Heart right ventricle (tissue), 16 donors: ENCODE data around the gene PLEKHA7. TPM values are rescaled to one million over a fixed set of nuclear protein-coding genes. Genes with fewer than 3 reads are reported as not detected.

Experiments used
- ATAC-seq, 8 donors: fragments of 200-7000 bp; cut with Tn5 transposase; one replicate each; pipeline ENCODE4 v1.9.1; 2020; ENCODE audit warnings: mild to moderate bottlenecking in 8 of 8, moderate library complexity in 8 of 8, moderate number of reproducible peaks in 1 of 8
- DNase-seq, 2 donors: peaks; one replicate each; pipeline ENCODE4 v3.0.0-alpha.2; 2020
- H3K27ac ChIP-seq, 10 donors: fragments of 200-600 bp; sonication (generic) in 2 of 10; one replicate each; pipeline versions ENCODE4 v1.5.0 to v1.8.0; 2020 to 2022; ENCODE audit warnings: mild to moderate bottlenecking in 3 of 10
- H3K27me3 ChIP-seq, 7 donors: fragments of 200-600 bp; one replicate each; pipeline ENCODE4 v1.8.0; 2021 to 2022; ENCODE audit warnings: mild to moderate bottlenecking in 2 of 7
- H3K36me3 ChIP-seq, 9 donors: fragments of 200-600 bp; sonication (generic) in 1 of 9; one replicate each; pipeline versions ENCODE4 v1.5.0 to v1.8.0; 2020 to 2022; ENCODE audit warnings: mild to moderate bottlenecking in 2 of 9
- H3K4me1 ChIP-seq, 9 donors: fragments of 200-600 bp; sonication (generic) in 1 of 9; one replicate each; pipeline versions ENCODE4 v1.5.0 to v1.8.0; 2020 to 2022; ENCODE audit warnings: mild to moderate bottlenecking in 4 of 9
- H3K4me3 ChIP-seq, 10 donors: fragments of 200-600 bp; sonication (generic) in 2 of 10; one replicate each; pipeline versions ENCODE4 v1.5.0 to v1.8.0; 2020 to 2022; ENCODE audit warnings: mild to moderate bottlenecking in 7 of 10, moderate library complexity in 2 of 10
- H3K9me3 ChIP-seq, 11 donors: fragments of 200-600 bp in 10 of 11; sonication (generic) in 2 of 11; one replicate each; pipeline versions ENCODE4 v1.5.0 to v1.8.0; 2013 to 2022; ENCODE audit warnings: mild to moderate bottlenecking in 2 of 11, control low read depth in 1 of 11, moderate library complexity in 1 of 11
- WGBS, 2 donors: extraction: QIAGEN DNeasy Blood & Tissue Kit; methylation state at CpG; one replicate each; pipeline ENCODE4 v1.1.7; 2013; ENCODE audit warnings: inconsistent platforms in 1 of 2; 5-methylcytosine and 5-hydroxymethylcytosine counted together
- intact Hi-C, 10 donors: fragments of 100-400 bp; cut with DNase I; formaldehyde crosslinking; loops; one replicate each; pipeline versions ENCODE4 v1.11.1 to v1.14.2; 2022
- polyA plus RNA-seq, 2 donors: library from polyadenylated mRNA; stranded (reverse); fragments of 200-250 nt; gene quantifications; one replicate each; pipeline ENCODE4 v1.2.3, GENCODE V29; 2013
- total RNA-seq, 10 donors: library from RNA; stranded (reverse); fragmentation: NEBNext Ultra II Directional in 3 of 10; extraction: Animal tissue kit (Norgen Biotek cat#: 25700) in 3 of 10; gene quantifications; one replicate each; pipeline versions ENCODE4 v1.2.1 to v1.2.4, GENCODE V29; 2021 to 2023
- TF ChIP-seq, protein P1 (sequence below), 9 donors: fragments of 200-600 bp; sonication (generic) in 2 of 9; IDR thresholded peaks; one replicate each; pipeline versions ENCODE4 v1.5.0 to v1.8.0; 2021 to 2022; ENCODE audit warnings: antibody characterized with exemption in 9 of 9, mild to moderate bottlenecking in 5 of 9, moderate library complexity in 1 of 9
- donor health status: Arrhythmogenic right ventricular cardiomyopathy.
- donor health status: ischemic (EF 13 %, LVEDD 7.1; RV severe dilation, severe dysfunction).
- donor health status: healthy with polysubstance abuse.
- donor health status: DM: no; HTN: yes; CAD: no.
- donor health status: DM: no; HTN: no; CAD: no.
- donor health status: ischemic (EF 25% LVEDD 6.9; RV normal size, moderate dysfunction).
- donor health status: ischemic (EF 25% LVEDD 5.7; RV mildly dilated, moderate dysfunction).
- donor health status: healthy.
- donor health status: DM: yes; HTN: yes; CAD: no.
- donor health status: Ischemic cardiomyopathy.
- donor health status: ischemic (EF 35%, LVEDD 5.7; RV mildly dilated, moderate dysfunction).
- donor health status: nonischemic (EF 11% LVEDD 7.7; RV severe dilation, severe dysfunction).
- donor health status: DM: yes; HTN: yes; CAD: no.
- donor health status: PGD.
- donor health status: ischemic (EF 29% LVEDD 5.4; RV normal size, mild dysfunction).
- donor health status: nonischemic (EF 23%, LVEDD 6.1; RV moderate dilation, normal function).

The PLEKHA7 gene
- total and polyA plus RNA-seq, 12 donors: 15.3 to 46.9 (median 24.0) TPM

DNA sequence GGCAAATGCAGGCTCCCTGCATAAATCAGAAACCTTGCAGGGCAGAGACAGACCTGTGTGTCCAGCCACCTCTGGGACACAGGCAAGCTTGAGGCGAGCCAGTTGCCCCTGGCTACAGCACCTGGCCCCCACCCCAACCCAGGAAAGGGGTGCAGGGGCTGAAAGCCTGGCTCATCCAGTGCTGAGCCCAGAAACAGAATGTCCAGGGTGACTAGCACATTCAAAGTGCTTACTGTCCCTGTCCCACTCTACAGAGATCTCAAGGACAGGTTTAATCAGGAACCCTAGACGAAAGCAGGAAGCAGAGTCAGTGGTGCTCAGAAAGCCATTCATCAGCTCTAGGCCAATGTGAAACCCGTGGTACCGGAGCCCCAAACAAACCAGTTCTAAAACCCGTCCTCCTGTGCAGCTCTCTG, 31.9 kb downstream of the PLEKHA7 start:
- TF ChIP-seq, protein P1, sequence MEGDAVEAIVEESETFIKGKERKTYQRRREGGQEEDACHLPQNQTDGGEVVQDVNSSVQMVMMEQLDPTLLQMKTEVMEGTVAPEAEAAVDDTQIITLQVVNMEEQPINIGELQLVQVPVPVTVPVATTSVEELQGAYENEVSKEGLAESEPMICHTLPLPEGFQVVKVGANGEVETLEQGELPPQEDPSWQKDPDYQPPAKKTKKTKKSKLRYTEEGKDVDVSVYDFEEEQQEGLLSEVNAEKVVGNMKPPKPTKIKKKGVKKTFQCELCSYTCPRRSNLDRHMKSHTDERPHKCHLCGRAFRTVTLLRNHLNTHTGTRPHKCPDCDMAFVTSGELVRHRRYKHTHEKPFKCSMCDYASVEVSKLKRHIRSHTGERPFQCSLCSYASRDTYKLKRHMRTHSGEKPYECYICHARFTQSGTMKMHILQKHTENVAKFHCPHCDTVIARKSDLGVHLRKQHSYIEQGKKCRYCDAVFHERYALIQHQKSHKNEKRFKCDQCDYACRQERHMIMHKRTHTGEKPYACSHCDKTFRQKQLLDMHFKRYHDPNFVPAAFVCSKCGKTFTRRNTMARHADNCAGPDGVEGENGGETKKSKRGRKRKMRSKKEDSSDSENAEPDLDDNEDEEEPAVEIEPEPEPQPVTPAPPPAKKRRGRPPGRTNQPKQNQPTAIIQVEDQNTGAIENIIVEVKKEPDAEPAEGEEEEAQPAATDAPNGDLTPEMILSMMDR (IDR thresholded peaks at IDR 0.05): no peak
- H3K36me3 ChIP-seq: no peaks in the 10 kb centered on the region
- no peak overlapping the region for H3K4me3 ChIP-seq
- intact Hi-C loops: no loop called here
- peak in 5 of 8 donors; percentile 8 to 53 (median 26) for ATAC-seq
- 53 to 69% methylated on average over 5 of the region's 5 CpGs for WGBS, 2 donors
- DNase-seq: no peak
- peak overlapping the region in 1 of 10 donors; percentile 40 for H3K27ac ChIP-seq
- no peaks in the 10 kb centered on the region for H3K27me3 ChIP-seq
- H3K9me3 ChIP-seq: no peaks in the 10 kb centered on the region
- peaks cover 0 to 37% (median 13%) of the 10 kb centered on the region in 9 donors for H3K4me1 ChIP-seq

DNA sequence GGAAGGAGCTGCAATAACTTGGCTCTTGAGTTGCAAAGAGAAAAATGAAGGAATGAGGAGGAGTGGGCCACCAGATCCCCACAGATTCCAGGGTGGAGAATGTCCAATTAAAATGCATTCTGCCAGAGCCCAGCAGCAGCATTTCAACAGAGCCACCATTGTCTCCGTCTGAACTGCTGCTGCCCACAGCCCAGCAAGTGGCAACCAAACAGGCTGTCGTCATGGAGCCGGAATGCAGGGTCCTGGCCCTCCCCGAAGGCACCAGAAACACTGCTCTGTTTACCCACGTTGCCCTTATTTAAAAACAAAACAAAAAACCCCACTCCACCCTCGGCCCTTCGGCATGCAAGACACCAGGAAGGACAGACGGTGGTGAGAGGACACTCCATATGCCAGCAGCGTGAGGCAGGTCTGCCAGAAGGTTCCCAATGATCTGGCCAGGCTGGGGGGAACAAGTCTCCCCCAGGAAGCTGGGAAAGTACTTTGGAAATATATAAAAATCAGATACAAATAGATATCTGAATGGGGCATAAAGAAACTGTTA, 32.5 kb downstream of the PLEKHA7 start:
- Histone ChIP-seq H3K4me1 (peaks cover 0 to 32% (median 8%) of the 10 kb centered on the region in 9 donors), H3K9me3 (no peaks in the 10 kb centered on the region), H3K4me3 (no peak overlapping the region), H3K27ac (peak overlapping the region in 2 of 10 donors; percentile 40 to 41), H3K27me3 (no peaks in the 10 kb centered on the region), H3K36me3 (no peaks in the 10 kb centered on the region)
- DNase-seq (no peak), ATAC-seq (peak in 7 of 8 donors; percentile 21 to 60 (median 56))
- TF ChIP-seq, protein P1 (IDR thresholded peaks at IDR 0.05): no peak
- WGBS, 2 donors: 36 to 50% methylated on average over 9 of the region's 9 CpGs
- intact Hi-C loops: no loop called here

DNA sequence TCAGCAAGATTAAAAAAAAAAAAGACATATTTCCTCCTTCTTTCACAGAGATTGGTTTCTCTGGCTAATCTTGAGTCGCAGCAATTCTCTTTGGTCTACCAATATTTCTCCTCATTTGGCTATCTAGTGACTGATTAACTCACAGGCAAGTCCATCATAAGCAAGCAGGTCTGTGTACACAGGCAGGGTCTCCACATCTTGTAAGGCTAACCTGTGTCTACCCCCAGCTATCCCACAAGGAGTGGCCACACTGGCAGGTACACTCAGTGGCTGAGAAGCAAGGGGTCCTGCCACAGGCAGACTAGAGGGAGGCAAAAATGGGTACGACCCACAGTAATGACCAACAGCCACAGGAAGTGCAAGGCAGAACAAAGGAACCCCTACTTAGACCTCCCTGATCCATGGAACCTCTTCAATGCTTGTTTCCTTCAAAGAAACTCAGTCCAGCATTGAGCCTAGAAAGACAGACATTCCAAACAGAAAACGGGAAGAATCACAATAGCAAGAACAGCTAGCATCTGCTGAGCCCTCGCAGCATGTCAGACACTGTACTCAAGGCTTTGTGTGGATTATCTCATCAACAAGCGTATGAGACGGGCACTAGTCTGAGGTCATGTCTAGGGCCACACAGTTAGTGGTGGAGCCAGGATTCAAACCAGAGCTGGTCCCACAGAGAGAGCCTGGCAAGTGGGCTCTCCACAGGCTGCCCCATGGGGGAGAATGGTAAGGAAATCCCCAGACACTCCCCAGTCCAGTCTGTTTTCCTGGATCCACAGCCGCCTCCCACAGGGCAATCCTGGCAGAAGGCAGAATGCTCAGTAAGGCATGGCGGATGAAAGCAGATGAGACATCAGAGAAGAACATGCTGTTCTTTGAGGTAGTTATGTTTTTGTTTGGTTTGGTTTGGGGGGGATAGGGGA, 34.3 kb downstream of the PLEKHA7 start:
- no peak overlapping the region for H3K4me3 ChIP-seq
- H3K27ac ChIP-seq: no peak overlapping the region
- ATAC-seq (no peak), DNase-seq (no peak)
- H3K9me3 ChIP-seq: no peaks in the 10 kb centered on the region
- no peaks in the 10 kb centered on the region for H3K36me3 ChIP-seq
- H3K27me3 ChIP-seq: no peaks in the 10 kb centered on the region
- H3K4me1 ChIP-seq: peaks cover 0 to 14% (median 0%) of the 10 kb centered on the region in 9 donors
- intact Hi-C loops: no loop called here
- TF ChIP-seq, protein P1 (IDR thresholded peaks at IDR 0.05): no peak
- 80 to 90% methylated on average over 8 of the region's 8 CpGs for WGBS, 2 donors

DNA sequence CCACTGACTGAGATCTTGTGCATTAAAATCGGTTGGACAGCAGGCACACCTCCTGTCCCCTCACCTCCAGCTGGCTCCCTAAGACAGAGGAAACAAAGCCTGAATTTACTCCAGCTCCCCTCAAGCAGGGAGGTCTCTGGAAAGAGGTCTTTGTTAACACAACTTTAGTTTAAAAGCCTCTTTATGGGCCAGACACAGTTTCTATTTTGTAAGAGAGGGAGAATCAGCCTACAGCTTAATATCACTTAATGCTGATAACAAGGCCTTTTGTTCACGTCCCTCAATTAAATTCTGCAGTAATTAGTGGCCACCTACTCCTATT, 36.3 kb downstream of the PLEKHA7 start:
- ATAC-seq: no peak
- intact Hi-C loops: no loop called here
- Histone ChIP-seq H3K4me3 (no peak overlapping the region), H3K27ac (no peak overlapping the region), H3K4me1 (peaks cover 0 to 14% (median 0%) of the 10 kb centered on the region in 9 donors), H3K9me3 (no peaks in the 10 kb centered on the region), H3K36me3 (no peaks in the 10 kb centered on the region), H3K27me3 (no peaks in the 10 kb centered on the region)
- TF ChIP-seq, protein P1 (IDR thresholded peaks at IDR 0.05): no peak
- 73 to 75% methylated on average over 2 of the region's 2 CpGs for WGBS, 2 donors
- no peak for DNase-seq
